Right lobe of liver (tissue), 6 donors: Measurements from ENCODE around the gene MOB1A. TPM values are rescaled to one million over a fixed set of nuclear protein-coding genes. Genes with fewer than 3 reads are reported as not detected.
"Not testable (repeated sequence)": the region's sequence is repeated elsewhere in the genome, so short reads cannot be mapped to it uniquely, and the experiment has no call there.

ENCODE experiments used
- ATAC-seq, 4 donors: fragments of 200-7000 bp; cut with Tn5 transposase; one replicate each; pipeline ENCODE4 v1.9.1; 2020; ENCODE audit warnings: mild to moderate bottlenecking in 4 of 4, moderate library complexity in 4 of 4
- DNase-seq, 3 donors: peaks; one replicate each; pipeline ENCODE4 v3.0.0-alpha.2; 2020
- H3K27ac ChIP-seq, 3 donors: fragments of 200-600 bp; one replicate each; pipeline ENCODE4 v1.8.0; 2022
- H3K27me3 ChIP-seq, 2 donors: fragments of 200-600 bp; one replicate each; pipeline ENCODE4 v1.8.0; 2022
- H3K36me3 ChIP-seq, 4 donors: fragments of 200-600 bp; sonication (generic) in 1 of 4; one replicate each; pipeline versions ENCODE4 v1.5.1 to v1.8.0; 2017 to 2022; ENCODE audit warnings: control low read depth in 1 of 4
- H3K4me1 ChIP-seq, 4 donors: fragments of 200-600 bp; sonication (generic) in 1 of 4; one replicate each; pipeline versions ENCODE4 v1.5.1 to v1.8.0; 2017 to 2022; ENCODE audit warnings: control low read depth in 1 of 4
- H3K4me3 ChIP-seq, 3 donors: fragments of 200-600 bp; one replicate each; pipeline ENCODE4 v1.8.0; 2022
- H3K9me3 ChIP-seq, 4 donors: fragments of 200-600 bp; sonication (generic) in 1 of 4; one replicate each; pipeline versions ENCODE4 v1.5.1 to v1.8.0; 2017 to 2022; ENCODE audit warnings: control low read depth in 1 of 4
- POLR2A ChIP-seq: fragments of 450-650 bp; IDR thresholded peaks from one replicate; pipeline ENCODE4 v1.6.1; 2017; ENCODE audit warnings: antibody characterized with exemption, mild to moderate bottlenecking
- WGBS: methylation state at CpG from one replicate; pipeline ENCODE4 v1.1.6; 2018; ENCODE audit warnings: low coverage, low lambda C conversion rate; ENCODE audit not compliant: insufficient coverage; ENCODE audit errors: missing lambda C conversion rate; 5-methylcytosine and 5-hydroxymethylcytosine counted together
- intact Hi-C, 2 donors: fragments of 100-400 bp; cut with DNase I; formaldehyde crosslinking; loops; one replicate each; pipeline versions ENCODE4 v1.11.2 to v1.14.1; 2022
- total RNA-seq, 6 experiments: library from RNA; depleted of rRNA in 2 of 6; stranded (reverse); fragments of >200 nt in 2 of 6; fragmentation: NEBNext Ultra II Directional in 3 of 6; extraction: Animal tissue kit (Norgen Biotek cat#: 25700) in 3 of 6; gene quantifications; one replicate each; pipeline versions ENCODE4 v1.1.0 to v1.2.4, GENCODE V29; 2016 to 2023
- TF ChIP-seq, protein P1 (sequence below), 4 donors: fragments of 200-600 bp in 3 of 4; fragments of 450-650 bp in 1 of 4; IDR thresholded peaks; one replicate each; pipeline versions ENCODE4 v1.5.1 to v1.8.0; 2016 to 2022; ENCODE audit warnings: antibody characterized with exemption in 4 of 4, mild to moderate bottlenecking in 2 of 4
- donor health status: DM: no; HTN: yes; CAD: no.
- donor health status: DM: no; HTN: no; CAD: no.
- donor health status: DM: no; HTN: no; CAD: no.
- donor health status: DM: no; HTN: yes; CAD: no.
- donor health status: DM: no; HTN: yes; CAD: no.

Gene MOB1A
- total RNA-seq, 6 experiments from 2014 or later: 29.8 to 48.0 (median 32.9) TPM

- no peak overlapping the region for H3K27ac ChIP-seq
- H3K36me3 ChIP-seq: no peaks in the 10 kb centered on the region
- intact Hi-C loops: no loop called here
- no peak for ATAC-seq
- H3K9me3 ChIP-seq: no peaks in the 10 kb centered on the region
- no peak for DNase-seq
- no peaks in the 10 kb centered on the region for H3K27me3 ChIP-seq
- TF ChIP-seq POLR2A: no peak
- TF ChIP-seq, protein P1, sequence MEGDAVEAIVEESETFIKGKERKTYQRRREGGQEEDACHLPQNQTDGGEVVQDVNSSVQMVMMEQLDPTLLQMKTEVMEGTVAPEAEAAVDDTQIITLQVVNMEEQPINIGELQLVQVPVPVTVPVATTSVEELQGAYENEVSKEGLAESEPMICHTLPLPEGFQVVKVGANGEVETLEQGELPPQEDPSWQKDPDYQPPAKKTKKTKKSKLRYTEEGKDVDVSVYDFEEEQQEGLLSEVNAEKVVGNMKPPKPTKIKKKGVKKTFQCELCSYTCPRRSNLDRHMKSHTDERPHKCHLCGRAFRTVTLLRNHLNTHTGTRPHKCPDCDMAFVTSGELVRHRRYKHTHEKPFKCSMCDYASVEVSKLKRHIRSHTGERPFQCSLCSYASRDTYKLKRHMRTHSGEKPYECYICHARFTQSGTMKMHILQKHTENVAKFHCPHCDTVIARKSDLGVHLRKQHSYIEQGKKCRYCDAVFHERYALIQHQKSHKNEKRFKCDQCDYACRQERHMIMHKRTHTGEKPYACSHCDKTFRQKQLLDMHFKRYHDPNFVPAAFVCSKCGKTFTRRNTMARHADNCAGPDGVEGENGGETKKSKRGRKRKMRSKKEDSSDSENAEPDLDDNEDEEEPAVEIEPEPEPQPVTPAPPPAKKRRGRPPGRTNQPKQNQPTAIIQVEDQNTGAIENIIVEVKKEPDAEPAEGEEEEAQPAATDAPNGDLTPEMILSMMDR (IDR thresholded peaks at IDR 0.05): no peak
- H3K4me3 ChIP-seq: no peak overlapping the region
- H3K4me1 ChIP-seq: no peaks in the 10 kb centered on the region
- WGBS: 100% methylated on average over 2 of the region's 3 CpGs
Measured at GRCh38 chr2:74188696-74189095, 10.0 kb upstream of the MOB1A start.

- no peaks in the 10 kb centered on the region for H3K4me1 ChIP-seq
- no peaks in the 10 kb centered on the region for H3K27me3 ChIP-seq
- H3K9me3 ChIP-seq: no peaks in the 10 kb centered on the region
- no peak overlapping the region for H3K27ac ChIP-seq
- DNase-seq (no peak), ATAC-seq (no peak)
- intact Hi-C loops: no loop called here
- no peaks in the 10 kb centered on the region for H3K36me3 ChIP-seq
- no peak overlapping the region for H3K4me3 ChIP-seq
- TF ChIP-seq POLR2A: no peak
- TF ChIP-seq, protein P1 (IDR thresholded peaks at IDR 0.05): no peak
- 39% methylated on average over 6 of the region's 6 CpGs for WGBS
Measured at GRCh38 chr2:74188018-74188601, 9.4 kb upstream of the MOB1A start.

- 90% methylated on average over 7 of the region's 15 CpGs for WGBS
- intact Hi-C loops, DNase-seq, H3K36me3 ChIP-seq, H3K4me3 ChIP-seq, H3K9me3 ChIP-seq, H3K27ac ChIP-seq, ATAC-seq, H3K27me3 ChIP-seq, H3K4me1 ChIP-seq: not testable (repeated sequence)
Measured at GRCh38 chr2:74186706-74187105, 8.0 kb upstream of the MOB1A start.

DNA sequence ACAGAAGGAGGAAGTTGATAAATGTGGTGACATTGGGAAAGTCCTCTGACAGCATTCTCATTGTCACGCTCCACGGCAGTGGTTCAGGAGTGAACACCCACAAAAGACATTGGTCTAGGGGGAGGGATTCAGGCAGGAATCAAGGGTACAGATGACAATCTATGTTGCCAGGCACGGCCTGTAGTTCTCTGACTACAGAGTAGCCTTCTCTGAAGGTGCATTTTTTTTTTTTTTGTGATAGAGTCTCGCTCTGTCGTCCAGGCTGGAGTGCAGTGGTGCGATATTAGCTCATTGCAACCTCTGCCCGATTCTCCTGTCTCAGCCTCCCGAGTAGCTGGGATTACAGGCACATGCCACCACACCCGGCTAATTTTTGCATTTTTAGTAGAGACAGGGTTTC is 7.4 kb upstream of the MOB1A start:
- Histone ChIP-seq H3K9me3 (no peaks in the 10 kb centered on the region), H3K4me3 (no peak overlapping the region), H3K27ac (no peak overlapping the region), H3K4me1 (no peaks in the 10 kb centered on the region), H3K36me3 (no peaks in the 10 kb centered on the region), H3K27me3 (no peaks in the 10 kb centered on the region)
- 61% methylated on average over 9 of the region's 9 CpGs for WGBS
- intact Hi-C loops: no loop called here
- DNase-seq (peak in 1 of 3 donors; percentile 31), ATAC-seq (peak; percentile 53 to 77 (median 72))
- TF ChIP-seq POLR2A: no peak
- TF ChIP-seq, protein P1 (IDR thresholded peaks at IDR 0.05): no peak

- Histone ChIP-seq H3K4me1 (peaks cover 0 to 4% (median 0%) of the 10 kb centered on the region in 4 donors), H3K27ac (no peak overlapping the region), H3K36me3 (no peaks in the 10 kb centered on the region), H3K4me3 (no peak overlapping the region), H3K27me3 (no peaks in the 10 kb centered on the region), H3K9me3 (no peaks in the 10 kb centered on the region)
- no peak for ATAC-seq
- 74% methylated on average over 2 of the region's 2 CpGs for WGBS
- TF ChIP-seq POLR2A: no peak
- intact Hi-C loops: no loop called here
- DNase-seq: no peak
Measured at GRCh38 chr2:74183878-74184277, 5.2 kb upstream of the MOB1A start.
